Measurements from ENCODE around the gene ARFIP2. TPM values are rescaled to one million over a fixed set of nuclear protein-coding genes. Genes with fewer than 3 reads are reported as not detected.

ARFIP2 gene
- total and polyA plus RNA-seq, 7 donors = 33.9 to 68.0 (median 37.2) TPM

GRCh38 chr11:6481924-6482275, 769 bp upstream of the ARFIP2 start:
- Histone ChIP-seq H3K9me3 (no peaks in the 10 kb centered on the region), H3K4me1 (peaks cover 0 to 41% (median 29%) of the 10 kb centered on the region in 4 donors), H3K27ac (peak overlapping the region; percentile 88 to 94 (median 91)), H3K27me3 (no peaks in the 10 kb centered on the region), H3K36me3 (peaks cover 9 to 64% (median 27%) of the 10 kb centered on the region in 4 donors), H3K4me3 (peak overlapping the region; percentile 67 to 84 (median 79))
- intact Hi-C loops (cut with DNase I) = loop anchor here (2.0 to 5.0 kb wide), 3 partner anchors 120 to 201 kb away; partner anchors contain the start of genes ILK, MRPL17 and RRP8
- 1 to 6% methylated on average over 13 of the region's 13 CpGs for WGBS, 2 donors
- TF ChIP-seq EP300 (IDR thresholded peaks at IDR 0.05) (no peak), CTCF (IDR thresholded peaks at IDR 0.05) (no peak), POLR2A (IDR thresholded peaks at IDR 0.05) (no peak)
- DNase-seq = no peak

GRCh38 chr11:6480299-6480914, 724 bp downstream of the ARFIP2 start:
- TF ChIP-seq CTCF (IDR thresholded peaks at IDR 0.05) = no peak
- TF ChIP-seq POLR2AphosphoS5 (IDR thresholded peaks at IDR 0.05) = no peak
- TF ChIP-seq EP300 (IDR thresholded peaks at IDR 0.05) = no peak
- no peak for TF ChIP-seq POLR2A (IDR thresholded peaks at IDR 0.05)
- no peak for DNase-seq
- Histone ChIP-seq H3K27me3 (no peaks in the 10 kb centered on the region), H3K36me3 (peaks cover 9 to 56% (median 24%) of the 10 kb centered on the region in 4 donors), H3K4me1 (peaks cover 0 to 41% (median 29%) of the 10 kb centered on the region in 4 donors), H3K9me3 (no peaks in the 10 kb centered on the region), H3K27ac (peak overlapping the region; percentile 88 to 94 (median 91)), H3K4me3 (peak overlapping the region; percentile 67 to 84 (median 79))
- intact Hi-C loops (cut with DNase I) = loop anchor here (2.0 to 5.0 kb wide), 3 partner anchors 122 to 202 kb away; partner anchors contain the start of genes ILK, MRPL17 and RRP8
- 51 to 74% methylated on average over 9 of the region's 9 CpGs for WGBS, 2 donors

- Histone ChIP-seq H3K27me3 (no peaks in the 10 kb centered on the region), H3K27ac (no peak overlapping the region), H3K9me3 (no peaks in the 10 kb centered on the region), H3K36me3 (peaks cover 9 to 27% (median 15%) of the 10 kb centered on the region in 4 donors), H3K4me3 (no peak overlapping the region), H3K4me1 (peaks cover 0 to 54% (median 34%) of the 10 kb centered on the region in 4 donors)
- TF ChIP-seq POLR2AphosphoS5 (IDR thresholded peaks at IDR 0.05) (no peak), EP300 (IDR thresholded peaks at IDR 0.05) (no peak), CTCF (IDR thresholded peaks at IDR 0.05) (no peak), POLR2A (IDR thresholded peaks at IDR 0.05) (no peak)
- intact Hi-C loops (cut with DNase I) = loop anchor here (10.0 kb wide), 1 partner anchor 792 kb away; the partner anchor contains the start of genes TRIM22 and TRIM5
- DNase-seq = no peak
- 95 to 98% methylated on average over 4 of the region's 4 CpGs for WGBS, 2 donors
These were observed 4.6 kb downstream of the ARFIP2 start for GRCh38 chr11:6476571-6476970.

GRCh38 chr11:6475936-6476335, 5.2 kb downstream of the ARFIP2 start:
- no peak for DNase-seq
- WGBS, 2 donors = 47 to 76% methylated on average over 5 of the region's 5 CpGs
- no peak for TF ChIP-seq POLR2AphosphoS5 (IDR thresholded peaks at IDR 0.05)
- no peak for TF ChIP-seq EP300 (IDR thresholded peaks at IDR 0.05)
- TF ChIP-seq CTCF (IDR thresholded peaks at IDR 0.05) = no peak
- TF ChIP-seq POLR2A (IDR thresholded peaks at IDR 0.05) = no peak
- Histone ChIP-seq H3K4me3 (no peak overlapping the region), H3K27ac (no peak overlapping the region), H3K4me1 (peaks cover 0 to 52% (median 35%) of the 10 kb centered on the region in 4 donors), H3K27me3 (no peaks in the 10 kb centered on the region), H3K36me3 (peaks cover 9 to 27% (median 15%) of the 10 kb centered on the region in 4 donors), H3K9me3 (no peaks in the 10 kb centered on the region)
- intact Hi-C loops (cut with DNase I) = loop anchor here (10.0 kb wide), 1 partner anchor 791 kb away; the partner anchor contains the start of genes TRIM22 and TRIM5

Measured in sigmoid colon (tissue), 7 donors.